PFSK-1 (cell line): ENCODE data around the gene MYOM3.

ENCODE experiments used
- FOXP2 ChIP-seq: optimal IDR thresholded peaks from 2 replicates; pipeline ENCODE3; 2011; ENCODE audit warnings: borderline replicate concordance, control low read depth, inconsistent platforms; ENCODE audit not compliant: insufficient read depth; ENCODE audit errors: extremely low read length, extremely low read depth
- POLR2AphosphoS5 ChIP-seq: IDR thresholded peaks from 2 replicates; pipeline ENCODE4 v1.6.1; 2012; ENCODE audit warnings: low read depth, mild to moderate bottlenecking, control low read depth, low read length, moderate library complexity
- SIN3A ChIP-seq: IDR thresholded peaks from 2 replicates; pipeline ENCODE4 v1.6.1; 2012; ENCODE audit warnings: mild to moderate bottlenecking, low read length, moderate library complexity, borderline replicate concordance; ENCODE audit not compliant: insufficient read depth
- TAF1 ChIP-seq: IDR thresholded peaks from 2 replicates; pipeline ENCODE4 v1.6.1; 2012; ENCODE audit warnings: low read length, control low read depth, borderline replicate concordance; ENCODE audit not compliant: insufficient read depth
- TF ChIP-seq, protein P1 (sequence below), 2 experiments: IDR thresholded peaks; 2 replicates each; pipeline versions ENCODE4 v1.6.1 to v1.8.0; 2011 to 2012; ENCODE audit warnings: low read depth in 2 of 2, low read length in 2 of 2, control low read depth in 1 of 2, inconsistent platforms in 1 of 2, mild to moderate bottlenecking in 1 of 2, moderate library complexity in 1 of 2; ENCODE audit not compliant: insufficient read depth in 1 of 2

MYOM3 gene

DNA sequence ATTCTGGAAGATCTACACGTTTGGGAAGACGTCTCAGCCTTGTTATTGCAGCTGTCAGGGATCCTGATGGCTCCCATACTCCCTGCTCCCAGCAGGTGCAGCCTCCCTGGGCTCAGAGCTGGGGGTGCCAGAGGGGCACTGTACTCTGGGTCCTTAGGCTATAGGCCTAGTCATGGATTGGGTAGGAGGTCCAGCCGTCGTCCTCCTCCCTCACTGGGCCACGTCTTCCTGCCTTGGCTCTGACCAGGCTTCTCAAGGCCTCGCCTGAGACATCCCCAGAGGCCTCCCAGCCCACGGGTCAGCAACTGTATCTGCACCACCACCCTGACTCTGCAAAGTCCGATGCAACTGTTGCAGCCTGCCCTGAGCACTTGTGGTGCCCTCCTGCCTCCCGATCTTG lies 18.2 kb downstream of the MYOM3 start:
- TF ChIP-seq FOXP2 (no peak), TAF1 (no peak), POLR2AphosphoS5 (no peak), SIN3A (no peak)
- TF ChIP-seq, protein P1, sequence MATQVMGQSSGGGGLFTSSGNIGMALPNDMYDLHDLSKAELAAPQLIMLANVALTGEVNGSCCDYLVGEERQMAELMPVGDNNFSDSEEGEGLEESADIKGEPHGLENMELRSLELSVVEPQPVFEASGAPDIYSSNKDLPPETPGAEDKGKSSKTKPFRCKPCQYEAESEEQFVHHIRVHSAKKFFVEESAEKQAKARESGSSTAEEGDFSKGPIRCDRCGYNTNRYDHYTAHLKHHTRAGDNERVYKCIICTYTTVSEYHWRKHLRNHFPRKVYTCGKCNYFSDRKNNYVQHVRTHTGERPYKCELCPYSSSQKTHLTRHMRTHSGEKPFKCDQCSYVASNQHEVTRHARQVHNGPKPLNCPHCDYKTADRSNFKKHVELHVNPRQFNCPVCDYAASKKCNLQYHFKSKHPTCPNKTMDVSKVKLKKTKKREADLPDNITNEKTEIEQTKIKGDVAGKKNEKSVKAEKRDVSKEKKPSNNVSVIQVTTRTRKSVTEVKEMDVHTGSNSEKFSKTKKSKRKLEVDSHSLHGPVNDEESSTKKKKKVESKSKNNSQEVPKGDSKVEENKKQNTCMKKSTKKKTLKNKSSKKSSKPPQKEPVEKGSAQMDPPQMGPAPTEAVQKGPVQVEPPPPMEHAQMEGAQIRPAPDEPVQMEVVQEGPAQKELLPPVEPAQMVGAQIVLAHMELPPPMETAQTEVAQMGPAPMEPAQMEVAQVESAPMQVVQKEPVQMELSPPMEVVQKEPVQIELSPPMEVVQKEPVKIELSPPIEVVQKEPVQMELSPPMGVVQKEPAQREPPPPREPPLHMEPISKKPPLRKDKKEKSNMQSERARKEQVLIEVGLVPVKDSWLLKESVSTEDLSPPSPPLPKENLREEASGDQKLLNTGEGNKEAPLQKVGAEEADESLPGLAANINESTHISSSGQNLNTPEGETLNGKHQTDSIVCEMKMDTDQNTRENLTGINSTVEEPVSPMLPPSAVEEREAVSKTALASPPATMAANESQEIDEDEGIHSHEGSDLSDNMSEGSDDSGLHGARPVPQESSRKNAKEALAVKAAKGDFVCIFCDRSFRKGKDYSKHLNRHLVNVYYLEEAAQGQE (IDR thresholded peaks at IDR 0.05; ENCODE audit: insufficient read depth in 1 of 2, low read depth in 2 of 2, low read length in 2 of 2), result no peak

DNA sequence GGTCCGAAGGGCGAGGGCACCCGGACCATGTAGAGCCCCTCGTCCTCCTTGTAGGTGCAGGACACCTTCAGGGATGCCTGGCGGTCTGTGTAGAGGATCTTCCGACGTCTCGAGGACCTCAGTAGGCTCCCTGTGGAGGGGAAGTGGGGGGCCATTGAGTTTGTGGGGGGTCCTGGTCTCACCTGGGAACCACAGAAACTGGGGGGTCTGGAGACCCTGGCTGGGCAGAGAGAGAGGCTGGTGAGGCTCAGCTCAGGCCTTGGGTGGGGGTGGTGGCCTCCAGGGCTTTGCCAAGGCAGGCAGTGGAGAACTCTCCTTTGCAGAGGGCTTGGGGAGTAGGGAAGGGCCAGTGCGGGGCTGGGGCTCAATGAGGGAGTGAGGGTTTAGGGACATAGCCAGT lies 19.0 kb downstream of the MYOM3 start:
- TF ChIP-seq FOXP2 (no peak), POLR2AphosphoS5 (no peak), SIN3A (no peak), TAF1 (no peak)
- TF ChIP-seq, protein P1 (IDR thresholded peaks at IDR 0.05; ENCODE audit: insufficient read depth in 1 of 2, low read depth in 2 of 2, low read length in 2 of 2), result no peak

DNA sequence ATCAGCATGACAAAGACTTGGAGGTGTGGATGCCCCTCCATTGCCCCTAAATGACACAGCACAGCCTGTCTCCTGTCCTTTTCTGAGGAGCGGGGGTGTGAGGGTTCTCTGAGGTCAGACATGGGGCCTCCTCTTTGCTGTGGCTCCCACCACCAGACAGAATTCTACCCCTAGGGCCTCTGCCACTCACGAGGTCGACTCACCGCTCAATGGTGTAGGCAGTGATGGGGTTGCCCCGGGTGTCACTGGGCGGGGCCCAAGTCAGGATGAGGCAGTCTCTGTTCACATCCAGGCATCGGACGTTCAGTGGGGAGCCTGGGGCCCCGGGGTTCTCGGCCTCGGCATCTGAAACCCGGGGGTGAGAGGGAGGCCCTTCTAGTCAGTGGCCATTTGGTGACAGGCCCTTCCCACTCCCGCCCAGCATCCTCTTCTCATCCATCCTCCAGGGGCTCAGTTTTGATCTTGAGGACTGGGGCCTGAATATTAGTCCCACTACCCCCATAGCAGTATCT lies 19.9 kb downstream of the MYOM3 start:
- TF ChIP-seq SIN3A, result no peak
- TF ChIP-seq FOXP2, result no peak
- TF ChIP-seq TAF1, result no peak
- TF ChIP-seq, protein P1 (IDR thresholded peaks at IDR 0.05; ENCODE audit: insufficient read depth in 1 of 2, low read depth in 2 of 2, low read length in 2 of 2), result no peak
- TF ChIP-seq POLR2AphosphoS5, result no peak

DNA sequence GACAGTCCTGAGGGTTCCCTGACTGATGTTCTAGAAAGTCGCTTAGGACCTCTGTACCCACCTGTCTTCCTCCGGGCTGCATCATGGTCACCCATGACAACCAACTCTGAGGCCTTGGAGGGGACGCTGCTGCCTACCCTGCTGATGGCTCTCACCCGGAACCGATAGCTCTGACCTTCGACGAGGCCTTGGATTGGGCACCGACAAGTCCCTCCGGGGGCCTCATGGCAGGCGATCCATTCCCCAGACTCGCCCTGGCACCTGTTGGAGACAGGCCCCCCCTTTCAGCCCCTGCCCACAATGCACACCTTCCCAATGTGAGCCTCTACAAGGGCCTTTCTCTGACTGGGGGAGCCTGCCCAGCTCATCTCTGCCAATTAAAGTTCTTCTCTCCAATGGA lies 21.2 kb downstream of the MYOM3 start:
- TF ChIP-seq FOXP2, result no peak
- TF ChIP-seq, protein P1 (IDR thresholded peaks at IDR 0.05; ENCODE audit: insufficient read depth in 1 of 2, low read depth in 2 of 2, low read length in 2 of 2), result no peak
